Epithelial cell of esophagus (primary cell): ENCODE data around the gene YEATS2.
"Not testable (repeated sequence)": the region's sequence is repeated elsewhere in the genome, so short reads cannot be mapped to it uniquely, and the experiment has no call there.

Source experiments
- DNase-seq: peaks from one replicate; pipeline ENCODE4 v3.0.0; 2010; ENCODE audit warnings: low read depth
- H3K4me3 ChIP-seq: 2 replicates; pipeline ENCODE4 v1.5.1; 2011; ENCODE audit warnings: mild to moderate bottlenecking, low read length, control low read depth
- TF ChIP-seq, protein P1 (sequence below): IDR thresholded peaks from 2 replicates; pipeline ENCODE4 v1.5.1; 2011; ENCODE audit warnings: low read depth, mild to moderate bottlenecking, low read length, control low read depth, inconsistent platforms; ENCODE audit not compliant: insufficient read depth; ENCODE audit errors: missing control alignments

The YEATS2 gene

DNA sequence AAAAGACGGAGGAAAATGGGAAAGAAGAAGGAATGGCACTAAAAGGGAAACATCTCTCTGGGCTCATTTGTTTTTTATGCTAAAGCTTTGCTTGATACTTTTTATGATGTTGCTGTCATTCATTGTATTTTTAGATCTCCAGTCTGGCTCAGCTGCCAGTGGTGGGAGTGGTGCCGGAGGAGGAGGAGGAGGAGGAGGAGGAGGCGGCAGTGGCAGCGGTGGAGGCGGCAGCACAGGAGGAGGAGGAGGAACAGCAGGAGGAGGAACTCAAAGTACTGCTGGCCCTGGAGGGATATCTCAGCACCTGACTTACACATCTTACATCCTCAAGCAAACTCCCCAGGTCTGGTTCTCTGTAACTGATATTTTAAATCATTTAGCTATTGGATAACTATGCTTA is 78.2 kb downstream of the YEATS2 start:
- TF ChIP-seq, protein P1, sequence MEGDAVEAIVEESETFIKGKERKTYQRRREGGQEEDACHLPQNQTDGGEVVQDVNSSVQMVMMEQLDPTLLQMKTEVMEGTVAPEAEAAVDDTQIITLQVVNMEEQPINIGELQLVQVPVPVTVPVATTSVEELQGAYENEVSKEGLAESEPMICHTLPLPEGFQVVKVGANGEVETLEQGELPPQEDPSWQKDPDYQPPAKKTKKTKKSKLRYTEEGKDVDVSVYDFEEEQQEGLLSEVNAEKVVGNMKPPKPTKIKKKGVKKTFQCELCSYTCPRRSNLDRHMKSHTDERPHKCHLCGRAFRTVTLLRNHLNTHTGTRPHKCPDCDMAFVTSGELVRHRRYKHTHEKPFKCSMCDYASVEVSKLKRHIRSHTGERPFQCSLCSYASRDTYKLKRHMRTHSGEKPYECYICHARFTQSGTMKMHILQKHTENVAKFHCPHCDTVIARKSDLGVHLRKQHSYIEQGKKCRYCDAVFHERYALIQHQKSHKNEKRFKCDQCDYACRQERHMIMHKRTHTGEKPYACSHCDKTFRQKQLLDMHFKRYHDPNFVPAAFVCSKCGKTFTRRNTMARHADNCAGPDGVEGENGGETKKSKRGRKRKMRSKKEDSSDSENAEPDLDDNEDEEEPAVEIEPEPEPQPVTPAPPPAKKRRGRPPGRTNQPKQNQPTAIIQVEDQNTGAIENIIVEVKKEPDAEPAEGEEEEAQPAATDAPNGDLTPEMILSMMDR: no peak
- no peak for DNase-seq
- no peak overlapping the region for H3K4me3 ChIP-seq

DNA sequence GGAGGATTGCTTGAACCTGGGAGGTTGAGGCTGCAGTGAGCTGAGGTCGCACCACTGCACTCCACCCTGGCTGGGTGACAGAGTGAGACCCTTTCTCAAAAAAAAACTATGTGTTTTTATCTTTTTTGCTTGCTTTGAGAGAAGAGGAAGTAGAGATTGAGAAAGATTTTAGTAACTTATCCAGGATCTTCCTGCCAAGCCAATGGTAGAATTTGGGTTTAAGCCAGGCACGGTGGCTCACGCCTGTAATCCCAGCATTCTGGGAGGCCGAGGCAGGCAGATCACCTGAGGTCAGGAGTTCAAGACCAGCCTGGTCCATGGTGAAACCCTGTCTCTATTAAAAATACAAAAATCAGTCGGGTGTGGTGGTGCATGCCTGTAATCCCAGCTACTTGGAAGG is 78.9 kb downstream of the YEATS2 start:
- H3K4me3 ChIP-seq, DNase-seq: not testable (repeated sequence)

DNA sequence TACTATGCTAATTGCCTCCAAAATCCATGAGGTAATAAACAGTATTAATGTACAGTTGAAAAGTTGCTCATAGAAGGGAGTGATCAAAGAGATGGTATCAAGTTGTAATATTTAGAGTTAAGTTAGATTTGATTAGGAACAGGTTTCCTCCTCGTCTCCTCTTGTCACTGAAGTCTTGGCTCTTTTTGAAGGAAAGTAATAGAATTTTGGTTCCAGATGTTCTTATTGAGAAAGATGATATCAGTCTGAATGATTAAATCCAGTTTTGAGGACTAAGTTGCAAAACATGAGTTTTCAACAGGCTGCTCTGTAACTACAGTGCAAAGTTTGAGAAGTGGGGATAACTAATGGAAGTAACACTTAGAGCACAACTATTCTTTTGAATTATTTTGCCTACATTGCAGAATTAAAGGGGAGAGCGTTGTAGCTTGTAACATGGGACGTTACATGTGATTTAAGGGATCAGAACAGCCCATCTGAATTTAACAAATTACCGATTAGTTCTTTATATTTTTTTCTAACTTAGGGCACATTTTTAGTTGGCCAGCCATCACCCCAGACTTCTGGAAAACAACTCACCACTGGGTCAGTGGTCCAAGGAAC is 79.5 kb downstream of the YEATS2 start:
- no peak for DNase-seq
- H3K4me3 ChIP-seq: no peak overlapping the region
- TF ChIP-seq, protein P1: no peak

DNA sequence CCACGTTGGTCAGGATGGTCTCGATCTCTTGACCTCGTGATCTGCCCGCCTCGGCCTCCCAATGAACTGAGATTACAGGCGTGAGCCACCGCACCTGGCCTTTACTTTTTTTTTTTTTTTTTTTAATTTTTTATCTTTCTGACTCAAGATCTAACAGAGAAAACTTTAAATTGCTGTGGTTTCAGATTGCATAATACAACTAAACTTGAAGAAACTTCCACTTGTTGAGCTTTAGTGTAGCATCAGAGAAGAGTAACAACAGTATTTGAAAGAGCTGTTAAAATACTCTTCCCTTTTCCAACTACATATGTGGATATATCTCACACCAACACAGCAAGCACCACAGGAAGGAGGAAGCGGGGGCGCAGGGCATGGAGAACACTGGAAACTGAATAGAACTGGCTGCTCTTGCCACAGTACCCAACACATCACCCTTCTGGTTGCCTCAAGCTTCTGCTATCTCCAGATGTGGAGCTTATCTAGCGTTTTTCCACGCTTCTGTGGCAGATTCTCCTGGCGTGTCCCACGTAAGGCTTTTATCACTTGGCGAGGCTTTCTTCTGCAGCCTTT is 82.4 kb downstream of the YEATS2 start:
- TF ChIP-seq, protein P1: no peak
- no peak overlapping the region for H3K4me3 ChIP-seq
- DNase-seq: no peak

DNA sequence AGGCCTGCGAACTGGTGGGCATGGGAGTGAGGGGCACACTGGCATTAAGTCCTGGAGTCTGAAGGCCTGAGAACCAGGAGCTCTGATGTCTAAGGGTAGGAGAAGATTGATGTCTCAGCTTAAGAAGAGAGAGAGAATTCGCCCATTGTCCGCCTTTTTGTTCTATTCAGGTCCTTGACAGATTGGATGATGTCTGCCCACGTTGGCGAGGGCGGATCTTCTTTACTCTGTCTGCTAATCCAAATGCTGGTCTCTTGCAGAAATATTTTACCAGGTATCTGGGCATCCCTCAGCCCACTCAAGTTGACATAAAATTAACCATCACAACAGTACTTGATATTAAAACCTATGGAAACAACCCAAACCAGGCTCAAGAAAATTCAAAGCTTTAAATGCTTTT is 83.6 kb downstream of the YEATS2 start:
- no peak for DNase-seq
- TF ChIP-seq, protein P1: no peak
- no peak overlapping the region for H3K4me3 ChIP-seq

DNA sequence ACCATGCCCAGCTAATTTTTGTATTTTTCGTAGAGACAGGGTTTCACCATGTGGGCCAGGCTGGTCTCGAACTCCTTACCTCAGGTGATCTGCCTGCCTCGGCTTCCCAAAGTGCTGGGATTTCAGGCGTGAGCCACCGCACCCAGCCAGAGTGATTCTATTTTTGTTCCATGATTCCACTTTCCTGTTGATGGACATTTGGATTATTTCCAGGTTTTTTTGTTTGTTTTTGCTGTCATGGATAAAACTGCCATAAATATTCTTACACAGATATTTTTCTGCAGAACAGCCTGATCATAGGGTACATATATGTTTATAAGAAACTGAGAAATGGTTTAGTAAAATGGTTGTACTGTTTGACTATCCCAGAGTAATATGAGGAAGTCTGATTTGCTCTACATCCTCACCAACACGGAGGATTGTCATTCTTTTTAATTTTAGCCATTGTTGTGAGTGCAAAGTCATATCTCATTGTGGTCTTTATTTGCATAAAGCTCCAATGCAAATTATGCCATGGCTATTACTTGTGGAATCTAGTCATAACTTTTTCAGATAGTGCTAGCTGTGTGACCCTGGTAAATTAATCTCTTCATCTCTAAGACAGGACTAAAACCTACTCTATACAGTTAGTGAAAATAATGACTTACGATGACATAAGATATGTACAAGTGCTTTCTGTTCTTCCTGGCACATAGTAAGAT is 85.1 kb downstream of the YEATS2 start:
- DNase-seq: no peak
- TF ChIP-seq, protein P1: no peak
- no peak overlapping the region for H3K4me3 ChIP-seq

DNA sequence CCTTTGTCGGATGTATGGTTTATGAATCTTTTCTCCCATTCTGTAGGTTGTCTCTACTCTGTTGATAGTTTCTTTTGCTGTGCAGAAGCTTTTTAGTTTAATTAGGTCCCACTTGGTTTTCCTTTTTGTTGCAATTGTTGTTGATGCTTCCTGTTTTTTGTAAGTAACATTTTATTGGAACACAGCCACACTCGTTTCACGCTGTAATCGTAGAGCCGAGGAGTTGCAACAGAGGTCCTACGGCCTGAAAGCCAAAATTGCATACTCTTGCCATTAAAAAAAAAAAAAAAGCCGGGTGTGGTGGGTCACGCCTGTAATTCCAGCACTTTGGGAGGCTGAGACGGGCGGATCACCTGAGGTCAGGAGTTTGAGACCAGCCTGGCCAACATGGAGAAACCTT is 86.9 kb downstream of the YEATS2 start:
- not testable (repeated sequence) for H3K4me3 ChIP-seq, DNase-seq

DNA sequence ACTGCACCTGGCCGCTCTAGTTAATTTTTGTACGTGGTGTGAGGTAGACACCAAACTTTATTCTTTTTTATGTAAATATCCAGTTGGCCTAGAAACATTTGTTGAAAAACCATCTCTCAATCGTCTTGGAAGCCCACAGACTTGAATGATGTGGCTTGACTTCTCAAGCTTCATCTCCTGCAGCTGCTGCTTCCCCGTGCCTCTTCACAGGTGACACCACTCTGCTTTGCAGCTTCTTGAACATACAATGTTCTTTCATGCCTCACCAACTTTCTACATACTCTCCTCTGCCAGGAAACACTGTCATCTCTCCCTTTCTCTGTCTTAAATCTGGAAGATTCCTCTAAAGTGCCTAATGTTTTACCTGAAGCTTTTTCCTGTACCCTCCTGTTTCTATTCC is 92.2 kb downstream of the YEATS2 start:
- TF ChIP-seq, protein P1: no peak
- no peak overlapping the region for H3K4me3 ChIP-seq
- no peak for DNase-seq
